NCI-H526 treated with DMSO at 0.1 percent for 48 hours (cell line): ENCODE data around the gene NUTM1.
"Not testable (repeated sequence)": the region's sequence is repeated elsewhere in the genome, so short reads cannot be mapped to it uniquely, and the experiment has no call there.

Source experiments
- DNase-seq: peaks from one replicate; lab custom pipeline; 2025; lab: John Stamatoyannopoulos, UW

NUTM1 gene

DNA sequence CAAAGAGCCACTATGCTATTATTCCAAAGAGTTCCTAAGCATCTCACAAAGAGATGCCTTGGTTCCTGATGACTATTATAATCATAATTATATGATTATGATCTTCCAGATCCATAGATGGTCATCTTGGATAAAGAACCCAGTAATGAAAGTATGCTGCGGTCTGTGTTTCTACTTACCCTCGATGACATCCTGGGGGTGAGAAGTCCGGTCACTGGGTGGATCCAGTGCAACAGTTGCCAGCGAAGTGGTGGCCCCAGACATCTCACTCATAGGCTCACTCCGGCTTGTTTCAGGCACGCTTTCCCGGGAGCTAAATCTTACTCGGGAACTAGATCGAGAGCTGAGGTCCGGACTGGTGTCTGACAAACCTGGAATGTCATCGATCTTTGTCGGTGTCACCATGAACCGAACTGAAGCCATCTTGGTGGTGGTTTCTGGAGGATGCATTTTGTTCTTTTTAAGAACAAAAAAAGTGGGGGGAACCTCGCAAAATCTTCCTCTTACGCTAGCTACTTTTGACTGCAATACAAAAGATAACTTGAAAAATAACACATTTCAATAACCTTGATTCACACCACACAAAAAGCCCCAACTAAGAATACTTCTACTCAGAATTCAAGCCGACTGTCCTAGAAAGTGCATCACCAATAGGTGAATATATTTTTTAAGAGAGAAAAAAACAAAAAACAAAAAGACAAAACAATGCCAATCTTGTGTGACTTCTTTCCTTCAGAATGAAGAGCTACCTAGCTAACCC is 6.7 kb upstream of the NUTM1 start:
- no peak for DNase-seq

DNA sequence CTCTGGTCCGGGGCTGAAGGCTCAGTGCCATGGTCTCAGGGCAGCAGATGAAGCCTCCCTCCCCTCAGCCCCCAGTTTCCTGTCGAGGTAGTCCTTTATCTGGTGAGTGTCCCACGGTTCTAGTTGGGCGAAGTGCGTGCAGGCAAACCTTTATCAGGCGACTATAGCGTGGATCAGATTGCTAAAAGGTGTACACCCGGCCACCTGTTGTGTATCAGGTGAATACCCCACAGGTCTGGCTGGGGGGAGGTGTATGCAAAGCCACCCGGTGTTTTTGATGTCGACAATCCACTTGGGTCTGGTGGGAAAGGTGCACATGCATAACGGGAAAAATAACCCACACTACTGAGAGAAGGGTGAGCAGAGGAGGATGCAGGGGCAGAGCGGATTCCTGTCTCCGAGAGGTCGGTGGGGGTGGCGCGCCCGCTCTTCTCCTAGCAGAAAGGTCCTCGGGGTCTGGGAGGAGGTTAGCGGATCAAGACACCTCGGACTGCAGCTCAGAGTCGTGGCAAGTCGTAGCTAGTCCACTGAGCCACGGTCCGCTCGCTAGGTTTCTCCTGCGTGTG is 6.0 kb upstream of the NUTM1 start:
- peak; percentile 53 for DNase-seq

DNA sequence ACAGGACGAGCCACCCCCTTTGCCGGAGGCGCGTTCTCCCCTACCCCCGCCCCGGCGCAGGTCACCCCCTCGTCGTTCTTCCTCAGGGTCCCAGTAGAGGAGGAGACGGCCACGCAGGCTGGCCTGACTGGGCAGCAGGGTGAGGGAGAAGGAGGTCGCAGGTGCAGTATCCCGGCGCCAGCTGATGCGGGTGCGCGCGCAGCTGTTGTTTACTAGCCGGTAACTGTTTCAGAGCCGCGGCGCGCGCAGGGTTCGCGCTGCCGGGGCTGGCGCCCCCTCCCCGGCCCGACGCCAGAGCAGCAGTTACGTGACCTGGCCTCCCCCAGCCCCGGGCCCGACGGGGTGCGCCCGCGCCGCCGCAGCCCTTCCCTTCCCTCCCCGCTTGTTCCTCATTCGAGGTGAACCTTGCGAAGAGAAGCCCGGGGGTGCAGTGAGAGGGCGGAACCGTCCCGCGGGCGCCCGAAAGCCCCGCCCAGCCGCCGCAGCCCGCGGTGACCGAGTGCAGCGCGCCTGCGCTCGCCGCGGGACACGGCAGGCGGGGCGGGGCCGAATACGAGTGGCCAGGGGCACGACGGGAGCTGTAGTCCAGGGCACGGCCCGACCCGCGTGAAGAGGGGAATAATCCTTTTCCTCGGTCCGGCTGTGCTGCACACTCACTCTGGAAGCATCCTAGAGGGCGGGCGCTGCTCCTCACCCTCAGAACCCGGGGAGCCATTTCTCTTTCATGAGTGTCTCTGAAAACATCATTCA is 5.4 kb upstream of the NUTM1 start, which contains the start of gene SLC12A6:
TSS of gene SLC12A6 (minus strand) at position 225 of the 750 bp plus-strand sequence. CDS start 1,101 bp downstream, outside the sequence.
- peak; percentile 92 for DNase-seq

DNA sequence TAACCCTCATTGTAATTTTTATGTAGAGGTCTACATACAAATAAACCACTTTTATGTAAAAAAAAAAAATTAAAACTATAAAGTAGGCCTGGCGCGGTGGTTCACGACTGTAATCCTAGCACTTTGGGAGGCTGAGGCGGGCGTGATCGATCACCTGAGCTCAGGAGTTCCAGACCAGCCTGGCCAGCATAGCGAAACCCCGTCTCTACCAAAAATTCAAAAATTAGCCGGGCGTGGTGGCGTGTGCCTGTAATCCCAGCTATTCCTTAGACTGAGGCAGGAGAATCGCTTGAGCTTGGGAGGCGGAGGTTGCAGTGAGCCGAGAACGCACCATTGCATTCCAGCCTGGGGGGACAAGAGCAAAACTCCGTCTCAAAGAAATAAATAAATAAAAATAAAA is 4.8 kb upstream of the NUTM1 start:
- DNase-seq: no peak

DNA sequence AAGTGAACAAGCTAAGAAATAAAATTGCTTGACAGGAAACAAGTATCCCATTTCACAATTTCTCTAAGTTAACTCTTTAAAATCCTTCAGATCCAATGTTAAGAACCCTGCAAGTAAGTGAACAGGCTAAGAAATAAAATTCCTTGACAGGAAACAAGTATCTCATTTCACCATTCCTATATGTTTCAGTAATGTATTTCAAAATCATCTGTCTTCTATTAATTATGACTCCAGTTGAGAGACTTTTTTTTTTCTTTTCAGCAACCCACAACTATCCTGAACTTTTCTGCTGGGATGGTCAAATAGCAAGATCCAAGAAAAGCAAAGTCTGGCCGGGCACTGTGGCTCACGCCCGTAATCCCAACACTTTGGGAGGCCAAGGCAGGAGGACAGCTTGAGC is 3.2 kb upstream of the NUTM1 start:
- no peak for DNase-seq

DNA sequence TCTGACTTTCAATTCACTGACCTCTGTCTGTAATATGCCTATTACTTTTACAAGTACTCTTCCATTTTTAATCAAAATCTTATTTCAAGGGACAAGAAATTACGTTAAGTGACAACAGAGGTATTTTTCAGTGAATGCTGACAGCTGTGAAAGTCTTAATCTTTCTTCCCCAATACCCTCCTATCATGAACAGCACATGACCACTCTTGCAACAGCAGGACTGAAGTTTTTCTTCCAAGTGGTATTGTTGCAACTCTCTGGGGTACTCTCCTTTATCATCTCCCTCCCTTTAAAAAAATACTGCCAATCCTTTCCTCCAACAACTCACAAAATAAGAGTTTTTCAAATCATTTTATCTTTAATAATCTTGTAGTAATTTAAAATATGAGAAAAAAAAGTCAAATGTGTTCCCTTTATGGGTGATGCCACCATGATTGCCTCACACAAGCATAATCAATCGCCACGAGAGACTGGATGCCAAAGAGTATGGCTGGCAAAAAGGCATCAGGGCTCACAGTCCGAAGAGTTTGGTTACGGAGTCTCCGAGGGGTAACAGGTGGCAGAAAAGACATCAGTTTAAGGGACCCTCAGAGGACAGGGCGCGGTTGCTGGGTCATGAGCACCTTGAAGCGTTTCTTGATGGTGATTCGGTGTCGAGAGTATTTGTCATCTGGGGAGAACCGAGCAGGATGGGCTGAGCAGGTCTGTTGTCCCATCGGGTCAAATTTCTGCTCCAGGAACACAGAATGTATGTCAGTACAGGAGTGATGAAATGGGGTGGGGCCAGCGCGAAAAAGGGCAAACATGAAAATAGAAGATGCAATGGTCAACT is 1.5 kb upstream of the NUTM1 start:
- no peak for DNase-seq

DNA sequence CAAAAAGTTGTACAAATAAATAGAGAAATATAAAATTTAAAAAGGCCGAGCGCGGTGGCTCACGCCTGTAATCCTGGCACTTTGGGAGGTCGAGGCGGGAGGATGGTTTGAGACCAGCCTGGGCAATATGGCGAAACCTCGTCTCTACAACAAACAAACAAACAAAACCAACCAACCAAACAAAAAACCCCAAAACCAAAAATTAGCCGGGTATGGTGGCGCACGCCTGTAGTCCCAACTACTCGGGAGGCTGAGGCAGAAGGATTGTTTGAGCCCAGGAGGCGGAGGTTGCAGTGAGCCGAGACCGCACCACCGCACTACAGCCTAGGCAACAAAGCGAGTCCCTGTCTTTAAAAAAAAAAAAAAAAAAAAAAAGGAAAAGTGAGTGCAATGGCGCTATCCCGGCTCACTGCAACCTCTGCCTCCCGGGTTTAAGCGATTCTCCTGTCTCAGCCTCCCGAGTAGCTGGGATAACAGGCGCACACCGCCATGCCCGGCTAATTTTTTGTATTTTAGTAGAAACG is 840 bp upstream of the NUTM1 start:
- not testable (repeated sequence) for DNase-seq

DNA sequence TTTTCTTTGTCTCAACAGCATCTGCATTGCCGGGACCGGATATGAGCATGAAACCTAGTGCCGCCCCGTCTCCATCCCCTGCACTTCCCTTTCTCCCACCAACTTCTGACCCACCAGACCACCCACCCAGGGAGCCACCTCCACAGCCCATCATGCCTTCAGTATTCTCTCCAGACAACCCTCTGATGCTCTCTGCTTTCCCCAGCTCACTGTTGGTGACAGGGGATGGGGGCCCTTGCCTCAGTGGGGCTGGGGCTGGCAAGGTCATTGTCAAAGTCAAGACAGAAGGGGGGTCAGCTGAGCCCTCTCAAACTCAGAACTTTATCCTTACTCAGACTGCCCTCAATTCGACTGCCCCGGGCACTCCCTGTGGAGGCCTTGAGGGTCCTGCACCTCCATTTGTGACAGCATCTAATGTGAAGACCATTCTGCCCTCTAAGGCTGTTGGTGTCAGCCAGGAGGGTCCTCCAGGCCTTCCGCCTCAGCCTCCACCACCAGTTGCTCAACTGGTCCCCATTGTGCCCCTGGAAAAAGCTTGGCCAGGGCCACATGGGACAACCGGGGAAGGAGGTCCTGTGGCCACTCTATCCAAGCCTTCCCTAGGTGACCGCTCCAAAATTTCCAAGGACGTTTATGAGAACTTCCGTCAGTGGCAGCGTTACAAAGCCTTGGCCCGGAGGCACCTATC is 5.0 kb downstream of the NUTM1 start:
- no peak for DNase-seq

DNA sequence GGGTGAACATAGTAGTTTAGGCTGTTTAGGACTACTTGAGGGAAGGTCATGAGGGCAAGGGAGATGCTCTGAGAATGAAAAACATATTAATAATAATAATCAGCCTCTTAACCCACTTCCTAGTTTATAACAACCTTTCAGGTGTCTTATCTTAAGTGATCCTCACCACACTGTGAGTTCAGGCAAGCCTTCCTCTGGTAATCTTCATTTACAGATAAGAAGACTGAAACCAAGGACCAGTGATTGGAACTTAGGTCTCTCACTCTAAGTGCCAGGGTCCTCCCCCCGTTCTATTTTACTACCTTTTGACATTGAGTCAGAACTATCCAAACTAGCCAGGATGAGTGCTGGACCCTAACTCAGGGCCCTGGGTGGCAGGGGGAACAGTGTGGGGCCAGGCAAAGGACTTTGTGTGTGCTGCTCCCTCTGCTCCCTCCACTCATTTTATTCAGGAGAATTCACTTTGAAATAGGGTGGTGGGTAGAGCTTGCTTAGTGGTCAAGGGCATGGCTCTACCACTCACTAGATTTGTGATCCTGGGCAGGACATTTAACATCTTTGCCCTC is 5.7 kb downstream of the NUTM1 start:
- DNase-seq: no peak

DNA sequence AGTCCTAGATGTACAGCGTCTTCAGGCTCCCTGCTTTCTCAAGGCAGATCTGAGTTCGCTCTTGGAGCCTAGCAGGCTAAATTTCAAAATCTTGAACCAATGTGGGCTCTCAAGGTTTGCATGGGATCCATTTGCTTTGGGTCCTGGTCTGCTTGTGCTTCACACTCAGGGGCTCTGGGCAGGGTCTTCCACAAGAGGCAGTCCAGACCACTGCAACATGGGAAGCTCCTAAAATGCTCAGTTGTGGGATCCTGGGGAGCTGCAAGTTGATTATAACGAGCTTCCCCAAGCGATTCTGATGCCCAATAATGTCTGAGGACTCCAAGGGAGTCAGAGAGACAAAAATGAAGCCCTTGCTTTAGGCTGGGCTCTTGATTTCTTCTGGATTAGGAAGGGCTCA is 6.7 kb downstream of the NUTM1 start:
- DNase-seq: no peak

DNA sequence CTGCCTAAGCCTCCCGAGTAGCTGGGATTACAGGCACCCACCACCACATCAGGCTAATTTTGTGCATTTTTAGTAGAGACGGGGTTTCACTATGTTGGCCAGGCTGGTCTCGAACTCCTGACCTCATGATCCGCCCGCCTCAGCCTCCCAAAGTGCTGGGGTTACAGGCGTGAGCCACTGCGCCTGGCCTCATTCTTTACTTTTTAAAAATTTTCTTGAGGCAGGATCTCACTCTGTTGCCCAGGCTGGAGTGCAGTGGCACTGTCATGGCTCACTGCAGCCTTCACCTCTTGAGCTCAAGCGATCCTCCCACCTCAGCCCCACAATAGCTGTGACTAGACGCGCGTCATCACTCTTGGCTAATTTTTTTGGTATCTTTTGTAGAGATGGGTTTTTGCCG is 9.9 kb downstream of the NUTM1 start:
- DNase-seq: not testable (repeated sequence)

DNA sequence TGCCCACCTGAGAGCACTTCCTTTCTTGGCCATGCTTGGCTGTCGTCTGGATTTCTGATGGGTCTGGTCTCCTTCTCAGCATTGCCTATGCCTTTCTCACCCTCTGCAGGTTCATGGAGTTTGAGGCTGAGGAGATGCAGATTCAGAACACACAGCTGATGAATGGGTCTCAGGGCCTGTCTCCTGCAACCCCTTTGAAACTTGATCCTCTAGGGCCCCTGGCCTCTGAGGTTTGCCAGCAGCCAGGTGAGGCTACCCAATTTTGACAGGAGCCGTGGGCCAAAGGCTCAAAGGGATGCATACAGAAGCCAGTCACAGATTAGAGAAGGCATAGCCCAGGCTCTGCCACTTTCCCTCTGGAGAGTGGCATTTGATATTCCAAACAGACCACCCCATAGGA is 10.5 kb downstream of the NUTM1 start:
- DNase-seq: no peak

DNA sequence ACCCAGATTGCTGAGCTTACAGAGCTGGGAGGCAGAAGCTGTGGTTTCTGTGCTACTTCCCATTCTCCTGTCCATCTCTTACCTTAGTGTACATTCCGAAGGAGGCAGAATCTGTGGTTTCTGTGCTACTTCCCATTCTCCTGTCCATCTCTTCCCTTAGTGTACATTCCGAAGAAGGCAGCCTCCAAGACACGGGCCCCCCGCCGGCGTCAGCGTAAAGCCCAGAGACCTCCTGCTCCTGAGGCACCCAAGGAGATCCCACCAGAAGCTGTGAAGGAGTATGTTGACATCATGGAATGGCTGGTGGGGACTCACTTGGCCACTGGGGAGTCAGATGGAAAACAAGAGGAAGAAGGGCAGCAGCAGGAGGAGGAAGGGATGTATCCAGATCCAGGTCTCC is 11.2 kb downstream of the NUTM1 start:
- no peak for DNase-seq

DNA sequence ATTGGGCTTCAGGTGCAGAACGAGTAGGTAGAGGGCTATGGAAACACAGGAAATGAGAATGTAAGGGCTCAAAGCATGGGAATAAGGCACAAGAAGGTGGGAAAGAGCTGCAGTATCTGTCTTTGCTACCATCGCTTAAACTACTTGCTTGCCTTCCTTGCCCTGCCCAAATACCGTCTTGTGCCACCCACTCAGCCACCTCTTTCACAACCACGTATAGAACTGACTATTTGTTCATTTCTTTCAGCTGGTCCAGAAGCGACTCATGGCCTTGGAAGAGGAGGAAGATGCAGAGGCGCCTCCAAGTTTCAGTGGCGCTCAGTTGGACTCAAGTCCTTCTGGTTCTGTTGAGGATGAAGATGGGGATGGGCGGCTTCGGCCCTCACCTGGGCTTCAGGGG is 12.1 kb downstream of the NUTM1 start:
- DNase-seq: no peak

DNA sequence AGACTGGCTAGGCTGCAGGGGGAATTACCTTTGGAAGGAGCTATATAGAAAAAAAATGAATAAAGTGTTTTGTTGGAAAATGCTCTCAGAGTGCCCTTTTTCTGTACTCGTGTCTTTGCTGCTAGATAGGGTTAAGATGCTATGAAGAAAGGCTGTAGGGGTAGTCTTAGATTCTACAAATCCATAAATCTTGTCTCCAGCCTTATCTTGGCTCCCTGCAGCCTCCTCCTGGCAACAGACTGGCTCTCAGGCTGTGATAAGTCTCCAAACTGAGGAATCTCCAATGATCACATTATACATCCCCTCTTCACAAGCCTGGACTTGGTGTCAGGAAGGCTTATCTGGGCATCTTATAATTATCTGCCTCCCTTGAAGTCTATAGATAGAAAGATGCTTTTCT is 14.5 kb downstream of the NUTM1 start:
- no peak for DNase-seq

DNA sequence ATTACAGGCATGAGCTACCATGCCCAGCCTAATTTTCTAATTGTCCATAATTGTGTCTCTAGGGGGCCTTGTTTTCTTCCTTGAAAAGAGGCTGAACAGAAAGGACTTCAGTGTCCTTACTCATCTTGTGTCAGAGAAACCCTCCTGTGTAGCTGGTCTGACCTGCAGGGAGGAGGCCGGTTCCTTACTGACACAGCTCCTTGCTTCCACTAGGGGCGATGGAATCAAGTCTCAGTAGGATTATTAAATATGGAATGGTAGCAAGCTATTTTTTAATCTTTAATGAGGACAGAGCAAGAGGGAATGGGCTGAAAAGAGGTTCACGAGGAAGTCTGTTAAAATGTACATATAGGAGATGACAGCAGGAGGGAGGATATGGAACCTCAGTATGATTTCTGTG is 15.3 kb downstream of the NUTM1 start:
- no peak for DNase-seq

DNA sequence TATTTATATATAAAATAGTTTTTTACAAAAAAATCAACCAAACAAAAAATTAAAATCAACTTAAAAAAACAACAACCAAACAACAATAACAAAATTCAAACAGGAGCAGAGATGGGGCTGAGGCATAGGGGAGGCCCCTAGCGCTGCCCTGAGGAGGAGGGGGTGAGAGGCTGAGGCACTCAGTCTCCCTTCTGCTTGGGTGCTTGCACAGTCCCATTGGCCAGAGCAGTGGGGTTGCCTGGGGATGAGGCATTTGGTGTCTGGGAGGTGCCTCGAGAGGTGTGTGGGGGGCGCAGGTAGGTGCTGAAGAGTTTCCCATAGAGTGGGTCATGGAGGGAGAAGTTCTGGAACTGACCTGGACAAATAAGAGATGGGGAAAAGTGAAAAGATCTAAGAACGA is 15.8 kb downstream of the NUTM1 start:
- DNase-seq: no peak

DNA sequence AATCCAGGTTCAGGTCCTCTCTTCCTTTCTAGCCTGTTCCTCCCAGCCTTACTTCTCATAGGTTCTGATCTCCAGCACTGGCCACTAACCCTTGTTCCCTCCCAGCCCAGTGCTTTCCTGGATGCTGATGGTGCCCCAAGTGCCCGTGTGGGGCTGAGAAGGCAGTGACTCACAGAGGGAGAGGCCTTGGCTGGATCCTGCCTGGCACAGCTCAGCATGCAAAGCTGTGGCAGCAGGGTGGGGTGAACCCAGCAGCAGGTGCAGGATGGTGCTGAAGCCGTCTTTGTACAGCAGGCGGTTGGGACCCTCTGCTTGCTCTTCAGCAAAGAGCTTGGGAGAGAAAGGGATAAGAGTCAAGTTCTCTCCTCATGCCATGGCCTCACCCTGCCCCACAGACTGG is 16.3 kb downstream of the NUTM1 start:
- no peak for DNase-seq

DNA sequence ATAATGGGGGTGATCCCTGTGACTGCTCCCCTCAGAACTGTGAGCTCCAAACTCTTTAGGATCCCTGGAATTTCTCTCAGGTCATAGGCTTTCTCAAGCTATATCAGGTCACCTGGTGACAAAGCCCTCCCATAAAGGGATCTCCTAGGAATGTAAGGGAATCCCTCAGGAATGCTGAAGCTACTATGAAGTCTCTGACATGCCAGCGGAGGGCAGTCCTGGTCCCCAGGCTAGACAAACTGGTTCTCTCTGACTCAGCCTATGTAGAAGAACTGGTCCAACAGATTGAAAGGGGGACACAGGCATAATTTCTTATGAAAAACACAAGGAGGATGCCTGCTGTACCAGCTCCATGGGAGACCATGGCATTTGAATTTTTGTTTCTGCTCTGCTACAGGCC is 17.2 kb downstream of the NUTM1 start:
- DNase-seq: no peak

DNA sequence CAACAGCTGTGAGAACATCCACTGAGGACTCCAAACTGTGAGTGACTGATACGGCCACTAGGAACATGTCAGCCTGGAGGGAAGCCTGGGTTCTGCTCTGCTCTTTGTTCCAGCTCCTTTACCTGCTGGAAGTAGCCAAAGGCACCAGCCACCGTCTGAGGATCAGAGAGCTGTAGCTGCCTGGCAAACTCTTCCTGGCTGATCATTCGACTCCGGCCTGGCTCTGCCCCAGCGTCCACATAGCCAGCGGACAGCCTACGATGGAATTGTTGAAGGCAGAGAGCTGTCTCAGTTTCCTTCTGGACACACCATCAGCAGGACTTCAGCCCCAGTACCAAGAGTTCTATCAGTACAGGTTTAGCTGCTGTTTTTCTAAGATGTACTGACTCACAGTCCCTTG is 18.2 kb downstream of the NUTM1 start:
- DNase-seq: no peak
